Smooth muscle cell (in vitro differentiated cells): ENCODE results near the gene EIF6. TPM values are rescaled to one million over a fixed set of nuclear protein-coding genes. Genes with fewer than 3 reads are reported as not detected.

Experiments
- DNase-seq: peaks from one replicate; lab custom pipeline; 2025; ENCODE audit not compliant: unreplicated experiment; lab: John Stamatoyannopoulos, UW
- H2AFZ ChIP-seq: fragments of 200-600 bp; sonication (generic); 2 replicates; pipeline ENCODE4 v1.6.0; 2016; ENCODE audit warnings: antibody characterized with exemption, low read depth, mild to moderate bottlenecking
- H3F3A ChIP-seq: fragments of 200-600 bp; sonication (generic); 2 replicates; pipeline ENCODE4 v1.6.0; 2017; ENCODE audit warnings: antibody characterized with exemption, low read depth
- H3K27ac ChIP-seq: fragments of 200-600 bp; sonication (generic); 2 replicates; pipeline ENCODE4 v1.5.1; 2016; ENCODE audit warnings: low read depth, mild to moderate bottlenecking
- H3K27me3 ChIP-seq: fragments of 200-600 bp; sonication (generic); 2 replicates; pipeline ENCODE4 v1.6.1; 2016; ENCODE audit warnings: low read depth, mild to moderate bottlenecking
- H3K36me3 ChIP-seq: fragments of 200-600 bp; sonication (generic); 2 replicates; pipeline ENCODE4 v1.5.1; 2016; ENCODE audit warnings: low read depth
- H3K4me1 ChIP-seq: fragments of 200-600 bp; sonication (generic); 2 replicates; pipeline ENCODE4 v1.5.1; 2016; ENCODE audit warnings: low read depth
- H3K4me2 ChIP-seq: fragments of 200-600 bp; sonication (generic); 2 replicates; pipeline ENCODE4 v1.6.0; 2016; ENCODE audit warnings: mild to moderate bottlenecking
- H3K4me3 ChIP-seq: fragments of 200-600 bp; sonication (generic); 2 replicates; pipeline ENCODE4 v1.5.1; 2016; ENCODE audit warnings: mild to moderate bottlenecking
- H3K79me2 ChIP-seq: fragments of 200-600 bp; sonication (generic); 2 replicates; pipeline ENCODE4 v1.6.0; 2016; ENCODE audit warnings: low read depth, mild to moderate bottlenecking
- H3K9ac ChIP-seq: fragments of 200-600 bp; sonication (generic); 2 replicates; pipeline ENCODE4 v1.6.0; 2016; ENCODE audit warnings: low read depth
- H3K9me3 ChIP-seq: fragments of 200-600 bp; sonication (generic); replicated peaks from 2 replicates; pipeline ENCODE4 v1.5.1; 2016; ENCODE audit warnings: low read depth
- H4K20me1 ChIP-seq: fragments of 200-600 bp; sonication (generic); 2 replicates; pipeline ENCODE4 v1.6.0; 2016; ENCODE audit warnings: low read depth
- CTCF ChIP-seq: fragments of 200-600 bp; sonication (generic); IDR thresholded peaks from 2 replicates; pipeline ENCODE4 v1.5.1; 2017; ENCODE audit warnings: borderline replicate concordance, mild to moderate bottlenecking, antibody characterized with exemption; ENCODE audit not compliant: insufficient read depth, poor library complexity, severe bottlenecking
- WGBS: methylation state at CpG from one replicate; pipeline ENCODE4 v1.1.7; 2016; ENCODE audit warnings: low lambda C conversion rate; 5-methylcytosine and 5-hydroxymethylcytosine counted together
- polyA plus RNA-seq: library from polyadenylated mRNA; unstranded; fragments of >200 nt; fragmentation: Nextera tagmentation; extraction: Ambion mirVana; gene quantifications from 2 replicates; pipeline ENCODE4 v1.2.1, GENCODE V29; 2016
- total RNA-seq: library from RNA; depleted of rRNA; stranded (reverse); fragments of >200 nt; gene quantifications from 2 replicates; pipeline ENCODE4 v1.2.3, GENCODE V29; 2014

EIF6 gene
- total and polyA plus RNA-seq, 2 experiments from 2014 or later: 110 to 179 TPM

- H3F3A ChIP-seq: no peaks in the 10 kb centered on the region
- no peaks in the 10 kb centered on the region for H3K4me1 ChIP-seq
- H3K27ac ChIP-seq: no peak overlapping the region
- no peaks in the 10 kb centered on the region for H3K27me3 ChIP-seq
- H2AFZ ChIP-seq: no peak overlapping the region
- no peak overlapping the region for H3K9ac ChIP-seq
- no peaks in the 10 kb centered on the region for H3K36me3 ChIP-seq
- no peak for TF ChIP-seq CTCF
- no peaks in the 10 kb centered on the region for H3K9me3 ChIP-seq
- DNase-seq: no peak
- H3K4me2 ChIP-seq: no peak overlapping the region
- no peaks in the 10 kb centered on the region for H3K79me2 ChIP-seq
- H3K4me3 ChIP-seq: no peak overlapping the region
- 83% methylated on average over 2 of the region's 2 CpGs for WGBS
- peaks cover 22% of the 10 kb centered on the region for H4K20me1 ChIP-seq
Measured at GRCh38 chr20:35252037-35252461, 32.5 kb downstream of the EIF6 start.

- H3K36me3 ChIP-seq: no peaks in the 10 kb centered on the region
Measured at GRCh38 chr20:35251613-35251940, 33.0 kb downstream of the EIF6 start.

GRCh38 chr20:35248641-35249475 is 35.7 kb downstream of the EIF6 start:
- Histone ChIP-seq H3K36me3 (no peaks in the 10 kb centered on the region), H3K4me2 (no peak overlapping the region), H3K79me2 (no peaks in the 10 kb centered on the region), H3K27ac (no peak overlapping the region), H3F3A (no peaks in the 10 kb centered on the region), H3K4me3 (no peak overlapping the region), H3K9me3 (no peaks in the 10 kb centered on the region), H2AFZ (no peak overlapping the region), H3K4me1 (no peaks in the 10 kb centered on the region), H4K20me1 (peaks cover 30% of the 10 kb centered on the region), H3K9ac (no peak overlapping the region), H3K27me3 (no peaks in the 10 kb centered on the region)
- TF ChIP-seq CTCF: no peak
- no peak for DNase-seq
- WGBS: 91% methylated on average over 9 of the region's 9 CpGs

More at GRCh38 chr20:35251613-35251940, 33.0 kb downstream of the EIF6 start:
- no peak overlapping the region for H2AFZ ChIP-seq
- H4K20me1 ChIP-seq: peaks cover 27% of the 10 kb centered on the region
- DNase-seq: no peak
- H3K4me1 ChIP-seq: no peaks in the 10 kb centered on the region
- no peaks in the 10 kb centered on the region for H3F3A ChIP-seq
- no peaks in the 10 kb centered on the region for H3K79me2 ChIP-seq
- TF ChIP-seq CTCF: no peak
- H3K27me3 ChIP-seq: no peaks in the 10 kb centered on the region
- no peak overlapping the region for H3K27ac ChIP-seq
- WGBS: 97% methylated on average over 2 of the region's 2 CpGs
- no peak overlapping the region for H3K4me3 ChIP-seq
- no peak overlapping the region for H3K4me2 ChIP-seq
- no peaks in the 10 kb centered on the region for H3K9me3 ChIP-seq
- H3K9ac ChIP-seq: no peak overlapping the region

- no peaks in the 10 kb centered on the region for H3K4me1 ChIP-seq
Measured at GRCh38 chr20:35246723-35247122, 37.8 kb downstream of the EIF6 start.

More at GRCh38 chr20:35246723-35247122, 37.8 kb downstream of the EIF6 start:
- H3K27me3 ChIP-seq: no peaks in the 10 kb centered on the region
- H3K36me3 ChIP-seq: no peaks in the 10 kb centered on the region
- H4K20me1 ChIP-seq: peaks cover 30% of the 10 kb centered on the region
- WGBS: 51% methylated on average over 12 of the region's 12 CpGs
- H3K79me2 ChIP-seq: no peaks in the 10 kb centered on the region
- no peak overlapping the region for H3K9ac ChIP-seq
- H3K4me2 ChIP-seq: no peak overlapping the region
- no peak overlapping the region for H3K4me3 ChIP-seq
- H3K9me3 ChIP-seq: no peaks in the 10 kb centered on the region
- DNase-seq: no peak
- H2AFZ ChIP-seq: no peak overlapping the region
- H3K27ac ChIP-seq: no peak overlapping the region
- H3F3A ChIP-seq: no peaks in the 10 kb centered on the region
- no peak for TF ChIP-seq CTCF
